CD14-positive monocyte (primary cell): ENCODE data around the gene ELP2. TPM values are rescaled to one million over a fixed set of nuclear protein-coding genes. Genes with fewer than 3 reads are reported as not detected.
A peak's percentile ranks its signal among the peaks of the same experiment; 100 is the strongest.

ENCODE experiments used
- DNase-seq, 3 donors: peaks; one replicate each; pipeline ENCODE4 v3.0.0-alpha.2; 2011 to 2022
- H2AFZ ChIP-seq: 2 replicates; pipeline ENCODE4 v1.6.0; 2012; ENCODE audit warnings: mild to moderate bottlenecking, low read depth, low read length, inconsistent platforms; ENCODE audit not compliant: insufficient read depth, poor library complexity, severe bottlenecking
- H3K27ac ChIP-seq, 2 donors: 1 replicate in 1 of 2; 2 replicates in 1 of 2; pipeline ENCODE4 v1.5.1; 2012 to 2013; ENCODE audit warnings: low read length in 2 of 2, control low read depth in 1 of 2, inconsistent platforms in 1 of 2, low read depth in 1 of 2, mild to moderate bottlenecking in 1 of 2
- H3K27me3 ChIP-seq, 2 donors: one replicate each; pipeline versions ENCODE4 v1.6.0 to v1.6.1; 2011 to 2013; ENCODE audit warnings: low read length in 2 of 2; ENCODE audit not compliant: control insufficient read depth in 2 of 2, insufficient read depth in 2 of 2
- H3K36me3 ChIP-seq, 2 donors: replicated peaks in 1 of 2; 1 replicate in 1 of 2; 2 replicates in 1 of 2; pipeline versions ENCODE4 v1.5.1 to v1.6.1; 2012 to 2013; ENCODE audit warnings: low read length in 2 of 2, control low read depth in 1 of 2, inconsistent platforms in 1 of 2, mild to moderate bottlenecking in 1 of 2; ENCODE audit not compliant: insufficient read depth in 2 of 2, control insufficient read depth in 1 of 2
- H3K4me1 ChIP-seq, 2 donors: 1 replicate in 1 of 2; 2 replicates in 1 of 2; pipeline versions ENCODE4 v1.5.1 to v1.6.1; 2012 to 2013; ENCODE audit warnings: low read length in 2 of 2, control low read depth in 1 of 2, inconsistent platforms in 1 of 2, mild to moderate bottlenecking in 1 of 2, moderate library complexity in 1 of 2; ENCODE audit not compliant: insufficient read depth in 2 of 2, control insufficient read depth in 1 of 2
- H3K4me2 ChIP-seq: replicated peaks from 2 replicates; pipeline ENCODE3; 2012; ENCODE audit warnings: low read length, moderate library complexity, mild to moderate bottlenecking; ENCODE audit not compliant: poor library complexity, severe bottlenecking; ENCODE audit errors: extremely low read depth
- H3K4me3 ChIP-seq, 3 experiments: fragments of 200-600 bp in 1 of 3; sonication (generic) in 1 of 3; replicated peaks in 1 of 3; 1 replicate in 2 of 3; 2 replicates in 1 of 3; pipeline ENCODE4 v1.5.1; 2011 to 2013; ENCODE audit warnings: low read length in 3 of 3, mild to moderate bottlenecking in 3 of 3, control low read depth in 2 of 3, low read depth in 2 of 3, inconsistent platforms in 1 of 3, moderate library complexity in 1 of 3
- H3K79me2 ChIP-seq: 2 replicates; pipeline ENCODE4 v1.6.0; 2012; ENCODE audit warnings: mild to moderate bottlenecking, control low read depth, inconsistent platforms, low read length, moderate library complexity; ENCODE audit not compliant: insufficient read depth
- H3K9ac ChIP-seq: 2 replicates; pipeline ENCODE4 v1.6.0; 2017; ENCODE audit warnings: low read length, mild to moderate bottlenecking; ENCODE audit not compliant: insufficient read depth, poor library complexity, severe bottlenecking
- H3K9me3 ChIP-seq, 2 donors: replicated peaks in 1 of 2; 1 replicate in 1 of 2; 2 replicates in 1 of 2; pipeline versions ENCODE4 v1.5.1 to v1.6.1; 2012 to 2013; ENCODE audit warnings: low read length in 2 of 2, control low read depth in 1 of 2; ENCODE audit not compliant: control insufficient read depth in 1 of 2, insufficient read depth in 1 of 2
- H4K20me1 ChIP-seq: 2 replicates; pipeline ENCODE4 v1.6.0; 2012; ENCODE audit warnings: mild to moderate bottlenecking, low read length, control low read depth, moderate library complexity; ENCODE audit not compliant: insufficient read depth
- H3K27ac Mint-ChIP-seq, 7 donors: one replicate each; pipeline ENCODE4 v1.8.0; 2020; ENCODE audit warnings: mild to moderate bottlenecking in 7 of 7, mixed read lengths in 7 of 7, moderate library complexity in 6 of 7, inconsistent platforms in 2 of 7
- H3K27me3 Mint-ChIP-seq, 3 donors: one replicate each; pipeline ENCODE4 v1.8.0; 2021 to 2022; ENCODE audit warnings: low read depth in 3 of 3, mild to moderate bottlenecking in 3 of 3, mixed read lengths in 3 of 3, moderate library complexity in 3 of 3, inconsistent platforms in 1 of 3
- H3K36me3 Mint-ChIP-seq, 2 donors: one replicate each; pipeline ENCODE4 v1.8.0; 2020; ENCODE audit warnings: mixed read lengths in 2 of 2, inconsistent platforms in 1 of 2, mild to moderate bottlenecking in 1 of 2
- H3K4me1 Mint-ChIP-seq: one replicate; pipeline ENCODE4 v1.8.0; 2020; ENCODE audit warnings: mild to moderate bottlenecking, mixed read lengths
- H3K4me3 Mint-ChIP-seq, 2 donors: one replicate each; pipeline ENCODE4 v1.8.0; 2020; ENCODE audit warnings: mild to moderate bottlenecking in 2 of 2, mixed read lengths in 2 of 2, moderate library complexity in 1 of 2
- H3K9me3 Mint-ChIP-seq, 7 donors: one replicate each; pipeline ENCODE4 v1.8.0; 2020 to 2022; ENCODE audit warnings: mixed read lengths in 7 of 7, mild to moderate bottlenecking in 6 of 7, moderate library complexity in 6 of 7, inconsistent platforms in 2 of 7
- CTCF ChIP-seq: fragments of 200-600 bp; IDR thresholded peaks from one replicate; pipeline ENCODE4 v1.8.0; 2022; ENCODE audit warnings: antibody characterized with exemption, mild to moderate bottlenecking
- WGBS: methylation state at CpG from one replicate; pipeline ENCODE4 v1.1.5; 2013; ENCODE audit warnings: missing lambda C conversion rate; ENCODE audit not compliant: insufficient coverage; 5-methylcytosine and 5-hydroxymethylcytosine counted together
- intact Hi-C, 2 donors: fragments of 100-400 bp; cut with micrococcal nuclease; formaldehyde crosslinking; loops; one replicate each; pipeline versions ENCODE4 v1.15.0 to v1.15.1; 2023
- polyA plus RNA-seq, 3 donors: library from polyadenylated mRNA; depleted of rRNA in 1 of 3; unstranded in 2 of 3; stranded (reverse) in 1 of 3; fragments of 300-500 nt in 2 of 3; fragments of >200 nt in 1 of 3; fragmentation: Illumina TruSeq in 2 of 3; gene quantifications; 1 replicate in 2 of 3; 2 replicates in 1 of 3; pipeline ENCODE4 v1.2.3, GENCODE V29; 2012 to 2021

Gene ELP2
- polyA plus RNA-seq, 3 donors = 24.8 to 52.5 (median 27.1) TPM

- Histone ChIP-seq H3K27me3 (no peaks in the 10 kb centered on the region), H2AFZ (peak overlapping the region; percentile 99), H3K36me3 (peaks cover 6 to 16% of the 10 kb centered on the region in 2 donors), H3K4me1 (peaks cover 30 to 33% of the 10 kb centered on the region in 2 donors), H3K9me3 (no peaks in the 10 kb centered on the region), H3K27ac (peak overlapping the region; percentile 91 to 100), H3K9ac (peak overlapping the region; percentile 99), H3K4me2 (peak overlapping the region; percentile 96), H3K79me2 (peaks cover 59% of the 10 kb centered on the region), H4K20me1 (no peaks in the 10 kb centered on the region), H3K4me3 (peak overlapping the region; percentile 55 to 98 (median 92))
- Mint-ChIP-seq H3K4me3 (peak overlapping the region; percentile 94), H3K4me1 (peaks cover 37% of the 10 kb centered on the region), H3K36me3 (peaks cover 17% of the 10 kb centered on the region in 2 donors), H3K9me3 (no peaks in the 10 kb centered on the region), H3K27me3 (peaks cover 0 to 2% (median 2%) of the 10 kb centered on the region in 3 donors), H3K27ac (peak overlapping the region; percentile 95 to 99 (median 97))
- TF ChIP-seq CTCF = no peak
- WGBS = under 1% methylated on average over 17 of the region's 30 CpGs
- intact Hi-C loops = loop anchor here in 1 of 2 donors (10.0 kb wide), 1 partner anchor 155 kb away; the partner anchor contains the start of gene RMP24
- DNase-seq = peak in 1 of 3 donors; percentile 33
Measured at GRCh38 chr18:36130039-36130831, 536 bp downstream of the ELP2 start.

- TF ChIP-seq CTCF = no peak
- H3K27ac ChIP-seq = peak overlapping the region in 1 of 2 donors; percentile 10
- H3K9me3 ChIP-seq = no peaks in the 10 kb centered on the region
- Mint-ChIP-seq H3K27me3 (peaks cover 0 to 2% (median 2%) of the 10 kb centered on the region in 3 donors), H3K9me3 (no peaks in the 10 kb centered on the region), H3K27ac (peak overlapping the region in 3 of 7 donors; percentile 66 to 99 (median 73)), H3K4me1 (peaks cover 32% of the 10 kb centered on the region), H3K4me3 (peak overlapping the region; percentile 94), H3K36me3 (peaks cover 18 to 19% of the 10 kb centered on the region in 2 donors)
- intact Hi-C loops = loop anchor here in 1 of 2 donors (10.0 kb wide), 1 partner anchor 156 kb away; the partner anchor contains the start of gene RMP24
- peaks cover 30 to 33% of the 10 kb centered on the region in 2 donors for H3K4me1 ChIP-seq
- H3K27me3 ChIP-seq = no peaks in the 10 kb centered on the region
- H4K20me1 ChIP-seq = no peaks in the 10 kb centered on the region
- DNase-seq = peak in 1 of 3 donors; percentile 10
- peak overlapping the region; percentile 96 for H3K4me2 ChIP-seq
- 94% methylated on average over 16 of the region's 26 CpGs for WGBS
- no peak overlapping the region for H2AFZ ChIP-seq
- peaks cover 10 to 23% of the 10 kb centered on the region in 2 donors for H3K36me3 ChIP-seq
- H3K9ac ChIP-seq = no peak overlapping the region
- H3K79me2 ChIP-seq = peaks cover 59% of the 10 kb centered on the region
- peak overlapping the region in 1 of 3 experiments; percentile 98 for H3K4me3 ChIP-seq
Measured at GRCh38 chr18:36130883-36131653, 1.4 kb downstream of the ELP2 start.
